ENCODE results near the gene CASP9.

GRCh38 chr1:15538771-15539170, 14.8 kb upstream of the CASP9 start:
- TF ChIP-seq ZSCAN5A (tag by site-specific recombination; IDR thresholded peaks at IDR 0.05) = no peak
- no peak for TF ChIP-seq ZBTB20 (tag by site-specific recombination; IDR thresholded peaks at IDR 0.05)
- TF ChIP-seq PBX3 (CRISPR knock-in tag; IDR thresholded peaks at IDR 0.05) = no peak
- TF ChIP-seq CTCF (tag by site-specific recombination; IDR thresholded peaks at IDR 0.05) = no peak
- TF ChIP-seq BCL11A (tag by site-specific recombination; IDR thresholded peaks at IDR 0.05; ENCODE audit: low read depth) = no peak
- TF ChIP-seq ZNF155 (tag by site-specific recombination; IDR thresholded peaks at IDR 0.05) = no peak
- no peak for TF ChIP-seq GLIS1 (tag by site-specific recombination; IDR thresholded peaks at IDR 0.05)
- no peak for TF ChIP-seq TSHZ1 (tag by site-specific recombination; IDR thresholded peaks at IDR 0.05; ENCODE audit: borderline replicate concordance)
- no peak for TF ChIP-seq ZNF239 (tag by site-specific recombination; IDR thresholded peaks at IDR 0.05)
- TF ChIP-seq ZNF449 (tag by site-specific recombination; IDR thresholded peaks at IDR 0.05) = no peak
